H1 (cell line): ENCODE measurements around the gene MGRN1. TPM values are rescaled to one million over a fixed set of nuclear protein-coding genes. Genes with fewer than 3 reads are reported as not detected.

Experiments
- BCL11A ChIP-seq, 2 experiments: IDR thresholded peaks; one replicate each; pipeline ENCODE4 v1.6.1; 2011; ENCODE audit warnings: low read depth in 2 of 2, low read length in 2 of 2, mild to moderate bottlenecking in 2 of 2
- CHD1 ChIP-seq: IDR thresholded peaks from 2 replicates; pipeline ENCODE4 v1.6.1; 2012; ENCODE audit warnings: low read depth, low read length, improper control_type of control experiment
- CREB1 ChIP-seq: IDR thresholded peaks from 2 replicates; pipeline ENCODE4 v1.6.1; 2012; ENCODE audit warnings: inconsistent platforms
- EP300 ChIP-seq, 2 experiments: IDR thresholded peaks; 1 replicate in 1 of 2; 2 replicates in 1 of 2; pipeline ENCODE4 v1.6.1; 2011 to 2012; ENCODE audit warnings: low read depth in 2 of 2, low read length in 2 of 2, mild to moderate bottlenecking in 2 of 2, borderline replicate concordance in 1 of 2, inconsistent platforms in 1 of 2, moderate library complexity in 1 of 2
- FOSL1 ChIP-seq: IDR thresholded peaks from 2 replicates; pipeline ENCODE4 v1.6.1; 2011; ENCODE audit warnings: mild to moderate bottlenecking, low read depth, low read length, moderate library complexity; ENCODE audit not compliant: insufficient read depth
- GABPA ChIP-seq: IDR thresholded peaks from 2 replicates; pipeline ENCODE4 v1.6.1; 2011; ENCODE audit warnings: mild to moderate bottlenecking, low read length, moderate library complexity, borderline replicate concordance; ENCODE audit not compliant: insufficient read depth
- HDAC2 ChIP-seq, 2 experiments: fragments of 300-600 bp in 1 of 2; sonication (generic) in 1 of 2; IDR thresholded peaks; 2 replicates each; pipeline ENCODE4 v1.6.1; 2011 to 2012; ENCODE audit warnings: low read depth in 2 of 2, low read length in 2 of 2, mild to moderate bottlenecking in 2 of 2, moderate library complexity in 2 of 2, borderline replicate concordance in 1 of 2, inconsistent platforms in 1 of 2
- JUND ChIP-seq: IDR thresholded peaks from 2 replicates; pipeline ENCODE4 v1.6.1; 2011; ENCODE audit warnings: mild to moderate bottlenecking, improper control_type of control experiment, low read length
- KDM1A ChIP-seq: fragments of 200-600, 300-600 bp; sonication (generic); IDR thresholded peaks from 2 replicates; pipeline ENCODE4 v1.7.1; 2016; ENCODE audit warnings: mild to moderate bottlenecking, low read length, borderline replicate concordance
- RAD21 ChIP-seq, 2 experiments: IDR thresholded peaks in 1 of 2; conservative IDR thresholded peaks in 1 of 2; 2 replicates each; pipeline ENCODE4 v1.6.1; 2011; ENCODE audit warnings: low read depth in 2 of 2, low read length in 2 of 2, improper control_type of control experiment in 1 of 2, inconsistent platforms in 1 of 2, mild to moderate bottlenecking in 1 of 2, moderate library complexity in 1 of 2
- SIX5 ChIP-seq: IDR thresholded peaks from 2 replicates; pipeline ENCODE4 v1.6.1; 2011; ENCODE audit warnings: mild to moderate bottlenecking, low read depth, low read length
- SP4 ChIP-seq: IDR thresholded peaks from 2 replicates; pipeline ENCODE4 v1.6.1; 2012; ENCODE audit warnings: low read length, inconsistent platforms
- TAF1 ChIP-seq: IDR thresholded peaks from 2 replicates; pipeline ENCODE4 v1.6.1; 2011; ENCODE audit warnings: mild to moderate bottlenecking, low read depth, low read length
- TAF7 ChIP-seq: optimal IDR thresholded peaks from 2 replicates; pipeline ENCODE3; 2011; ENCODE audit warnings: low read depth, mild to moderate bottlenecking, inconsistent platforms, low read length, moderate library complexity, borderline replicate concordance
- YY1 ChIP-seq: IDR thresholded peaks from 2 replicates; pipeline ENCODE4 v1.6.1; 2011; ENCODE audit warnings: low read depth, mild to moderate bottlenecking, low read length
- ZNF274 ChIP-seq: IDR thresholded peaks from 2 replicates; pipeline ENCODE4 v1.7.0; 2012; ENCODE audit warnings: low read length, borderline replicate concordance; ENCODE audit errors: extremely low read depth
- polyA plus RNA-seq, 7 experiments: library from polyadenylated mRNA; depleted of rRNA in 3 of 7; stranded (reverse) in 5 of 7; unstranded in 2 of 7; fragments of >200 nt in 5 of 7; fragments of 200-250 nt in 2 of 7; gene quantifications; 1 replicate in 5 of 7; 2 replicates in 1 of 7; 4 replicates in 1 of 7; pipeline versions ENCODE4 v1.2.1 to v1.2.3, GENCODE V29; 2011 to 2013; ENCODE audit warnings: missing spikeins in 2 of 7, mixed read lengths in 2 of 7
- total RNA-seq: library from RNA; stranded (reverse); fragmentation: NEBNext Ultra II Directional; extraction: Animal tissue kit (Norgen Biotek cat#: 25700); gene quantifications from 2 replicates; pipeline ENCODE4 v1.2.1, GENCODE V29; 2021
- TF ChIP-seq, protein P1 (sequence below): IDR thresholded peaks from 2 replicates; pipeline ENCODE4 v1.6.1; 2012; ENCODE audit warnings: inconsistent platforms
- TF ChIP-seq, protein P2 (sequence below): IDR thresholded peaks from 2 replicates; pipeline ENCODE4 v1.6.1; 2011; ENCODE audit warnings: low read length, improper control_type of control experiment
- TF ChIP-seq, protein P3 (sequence below): IDR thresholded peaks from 2 replicates; pipeline ENCODE4 v1.6.1; 2012; ENCODE audit warnings: inconsistent platforms
- TF ChIP-seq, protein P4 (sequence below): IDR thresholded peaks from 2 replicates; pipeline ENCODE4 v1.6.1; 2011; ENCODE audit warnings: low read depth, mild to moderate bottlenecking, low read length; ENCODE audit not compliant: insufficient read depth

Gene MGRN1
- total and polyA plus RNA-seq, 2 of the 8 experiments (the other 6 are each of a cell fraction or from before 2014, with no cell fraction given): 15.0 to 82.3 TPM

DNA sequence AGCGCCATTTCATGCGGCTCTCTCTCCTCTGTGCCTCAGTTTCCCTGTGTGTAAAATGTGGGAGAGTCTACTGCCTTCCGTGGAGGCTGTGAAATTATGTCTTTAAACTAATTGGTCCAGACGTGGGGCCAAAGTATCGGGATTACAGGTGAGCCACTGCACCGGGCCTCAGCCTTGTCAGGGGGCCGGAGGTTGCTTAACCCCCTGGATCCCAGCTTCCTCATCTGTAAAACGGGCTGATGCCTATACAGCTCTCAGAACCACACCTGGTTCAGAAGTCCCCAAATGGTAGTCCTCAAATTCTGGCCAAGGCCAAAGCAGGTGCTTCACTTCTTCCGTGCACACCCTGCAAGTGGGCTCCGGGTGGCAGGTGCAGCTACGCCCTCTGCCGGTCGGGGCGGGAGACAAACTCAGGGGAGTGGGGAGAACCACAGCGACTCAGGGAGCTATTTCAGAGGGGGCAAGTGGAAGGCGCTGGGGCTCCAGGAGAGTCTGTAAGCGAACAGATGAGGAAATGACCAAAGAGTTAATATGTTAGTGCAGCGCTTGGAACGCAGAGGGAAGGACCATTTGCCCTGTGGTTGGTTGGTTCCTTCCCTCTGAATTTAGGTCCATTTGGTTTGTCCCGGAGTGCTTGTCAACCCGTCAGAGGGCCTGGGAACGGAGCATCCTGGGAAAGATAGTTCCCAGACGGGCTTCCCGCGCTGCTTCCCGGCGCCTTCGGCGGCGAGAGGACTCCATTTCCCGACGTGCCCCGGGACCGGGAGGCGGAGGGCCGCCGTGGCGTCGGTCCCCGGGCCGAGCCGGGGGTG lies at the start of gene MGRN1 (continued):
- TF ChIP-seq KDM1A: peak; percentile 62; the same call in 1 of the 2 replicates
- TF ChIP-seq JUND: peak; percentile 96
- TF ChIP-seq EP300 (IDR thresholded peaks at IDR 0.05; ENCODE audit: borderline replicate concordance in 1 of 2, low read depth in 2 of 2, low read length in 2 of 2): peak in 1 of 2 experiments; percentile 97; a peak in 2 of 3 replicates
- TF ChIP-seq GABPA: peak; percentile 44; the same call in 1 of the 2 replicates
- TF ChIP-seq CHD1: peak; percentile 92
- no peak for TF ChIP-seq ZNF274
- TF ChIP-seq, protein P1, sequence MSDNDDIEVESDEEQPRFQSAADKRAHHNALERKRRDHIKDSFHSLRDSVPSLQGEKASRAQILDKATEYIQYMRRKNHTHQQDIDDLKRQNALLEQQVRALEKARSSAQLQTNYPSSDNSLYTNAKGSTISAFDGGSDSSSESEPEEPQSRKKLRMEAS: peak; percentile 87
- peak; percentile 72 to 86; a peak in 1 of 4 replicates for TF ChIP-seq HDAC2 (IDR thresholded peaks at IDR 0.05; ENCODE audit: borderline replicate concordance in 1 of 2, low read depth in 2 of 2, low read length in 2 of 2)
- peak; percentile 51 for TF ChIP-seq TAF7
- TF ChIP-seq, protein P2, sequence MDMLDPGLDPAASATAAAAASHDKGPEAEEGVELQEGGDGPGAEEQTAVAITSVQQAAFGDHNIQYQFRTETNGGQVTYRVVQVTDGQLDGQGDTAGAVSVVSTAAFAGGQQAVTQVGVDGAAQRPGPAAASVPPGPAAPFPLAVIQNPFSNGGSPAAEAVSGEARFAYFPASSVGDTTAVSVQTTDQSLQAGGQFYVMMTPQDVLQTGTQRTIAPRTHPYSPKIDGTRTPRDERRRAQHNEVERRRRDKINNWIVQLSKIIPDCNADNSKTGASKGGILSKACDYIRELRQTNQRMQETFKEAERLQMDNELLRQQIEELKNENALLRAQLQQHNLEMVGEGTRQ: no peak
- TF ChIP-seq, protein P3, sequence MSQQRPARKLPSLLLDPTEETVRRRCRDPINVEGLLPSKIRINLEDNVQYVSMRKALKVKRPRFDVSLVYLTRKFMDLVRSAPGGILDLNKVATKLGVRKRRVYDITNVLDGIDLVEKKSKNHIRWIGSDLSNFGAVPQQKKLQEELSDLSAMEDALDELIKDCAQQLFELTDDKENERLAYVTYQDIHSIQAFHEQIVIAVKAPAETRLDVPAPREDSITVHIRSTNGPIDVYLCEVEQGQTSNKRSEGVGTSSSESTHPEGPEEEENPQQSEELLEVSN: peak; percentile 70
- TF ChIP-seq, protein P4, sequence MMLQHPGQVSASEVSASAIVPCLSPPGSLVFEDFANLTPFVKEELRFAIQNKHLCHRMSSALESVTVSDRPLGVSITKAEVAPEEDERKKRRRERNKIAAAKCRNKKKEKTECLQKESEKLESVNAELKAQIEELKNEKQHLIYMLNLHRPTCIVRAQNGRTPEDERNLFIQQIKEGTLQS: peak; percentile 2; the same call in 1 of the 2 replicates
- TF ChIP-seq RAD21 (IDR thresholded peaks at IDR 0.05 in 1 of 2, conservative IDR thresholded peaks at IDR 0.05 in 1 of 2; ENCODE audit: low read depth in 2 of 2, low read length in 2 of 2): peak; percentile 68 to 77
- no peak for TF ChIP-seq YY1
- peak; percentile 91 for TF ChIP-seq SIX5
- TF ChIP-seq BCL11A (IDR thresholded peaks at IDR 0.05; ENCODE audit: low read depth in 2 of 2, low read length in 2 of 2): no peak
- peak; percentile 68 for TF ChIP-seq CREB1
- TF ChIP-seq TAF1: 0 out of 2 replicates have a peak, but pooled peaks have one; percentile 28
- TF ChIP-seq SP4: no peak
- TF ChIP-seq FOSL1: 0 out of 2 replicates have a peak, but pooled peaks have one; percentile 77
